GM21526 (cell line): Measurements from ENCODE around the gene BCAS3.
"Not testable (repeated sequence)": the region's sequence is repeated elsewhere in the genome, so short reads cannot be mapped to it uniquely, and the experiment has no call there.

Source experiments
- ATAC-seq: cut with Tn5 transposase; IDR thresholded peaks from one replicate; pipeline ENCODE4 v1.9.1; 2021; ENCODE audit warnings: moderate library complexity; ENCODE audit not compliant: unreplicated experiment, low FRiP score

Gene BCAS3

GRCh38 chr17:60971515-60972369, 294.1 kb downstream of the BCAS3 start:
- ATAC-seq: no peak

GRCh38 chr17:60976861-60977260, 299.2 kb downstream of the BCAS3 start:
- ATAC-seq: not testable (repeated sequence)

- ATAC-seq: no peak
Measured at GRCh38 chr17:60989379-60989778, 311.7 kb downstream of the BCAS3 start.

- ATAC-seq: no peak
Measured at GRCh38 chr17:60989846-60990245, 312.2 kb downstream of the BCAS3 start.

GRCh38 chr17:60993497-60993896, 315.8 kb downstream of the BCAS3 start:
- no peak for ATAC-seq

GRCh38 chr17:60995680-60996079, 318.0 kb downstream of the BCAS3 start:
- no peak for ATAC-seq

- no peak for ATAC-seq
Measured at GRCh38 chr17:61000911-61001310, 323.3 kb downstream of the BCAS3 start.

- ATAC-seq: no peak
Measured at GRCh38 chr17:61002316-61002736, 324.7 kb downstream of the BCAS3 start.

- ATAC-seq: no peak
Measured at GRCh38 chr17:61005358-61005757, 327.7 kb downstream of the BCAS3 start.

GRCh38 chr17:61005958-61006357, 328.3 kb downstream of the BCAS3 start:
- ATAC-seq: not testable (repeated sequence)

GRCh38 chr17:61007980-61008379, 330.3 kb downstream of the BCAS3 start:
- ATAC-seq: no peak

- no peak for ATAC-seq
Measured at GRCh38 chr17:61009663-61010062, 332.0 kb downstream of the BCAS3 start.

- no peak for ATAC-seq
Measured at GRCh38 chr17:61010661-61011170, 333.1 kb downstream of the BCAS3 start.

- no peak for ATAC-seq
Measured at GRCh38 chr17:61011251-61011650, 333.6 kb downstream of the BCAS3 start.

GRCh38 chr17:61015966-61016365, 338.3 kb downstream of the BCAS3 start:
- no peak for ATAC-seq

GRCh38 chr17:61017317-61018006, 339.8 kb downstream of the BCAS3 start:
- no peak for ATAC-seq

GRCh38 chr17:61018938-61019337, 341.3 kb downstream of the BCAS3 start:
- ATAC-seq: no peak

- no peak for ATAC-seq
Measured at GRCh38 chr17:61023996-61024395, 346.3 kb downstream of the BCAS3 start.

GRCh38 chr17:61026818-61027217, 349.2 kb downstream of the BCAS3 start:
- ATAC-seq: no peak

GRCh38 chr17:61029181-61029580, 351.5 kb downstream of the BCAS3 start:
- ATAC-seq: no peak

- ATAC-seq: no peak
Measured at GRCh38 chr17:61040666-61041065, 363.0 kb downstream of the BCAS3 start.

GRCh38 chr17:61042348-61042747, 364.7 kb downstream of the BCAS3 start:
- not testable (repeated sequence) for ATAC-seq
